HG02642 (cell line): ENCODE measurements around the gene IER5.

Source experiments
- ATAC-seq: cut with Tn5 transposase; IDR thresholded peaks from one replicate; pipeline ENCODE4 v1.9.1; 2021; ENCODE audit warnings: mild to moderate bottlenecking; ENCODE audit not compliant: unreplicated experiment, poor library complexity

The IER5 gene

GRCh38 chr1:181094416-181095212, 6.1 kb downstream of the IER5 start:
- no peak for ATAC-seq

- no peak for ATAC-seq
Observed at GRCh38 chr1:181095260-181095659, 6.8 kb downstream of the IER5 start.

- no peak for ATAC-seq
Observed at GRCh38 chr1:181095763-181096184, 7.3 kb downstream of the IER5 start.

- no peak for ATAC-seq
Observed at GRCh38 chr1:181097242-181097641, 8.7 kb downstream of the IER5 start.

- peak; percentile 73 for ATAC-seq
Observed at GRCh38 chr1:181099152-181100014, 10.9 kb downstream of the IER5 start.

GRCh38 chr1:181100015-181100905, 11.8 kb downstream of the IER5 start:
- peak; percentile 1 for ATAC-seq

GRCh38 chr1:181100934-181101333, 12.4 kb downstream of the IER5 start:
- ATAC-seq = no peak

GRCh38 chr1:181101581-181102226, 13.2 kb downstream of the IER5 start:
- no peak for ATAC-seq

- ATAC-seq = no peak
Observed at GRCh38 chr1:181102841-181103240, 14.3 kb downstream of the IER5 start.

GRCh38 chr1:181103399-181103798, 14.9 kb downstream of the IER5 start:
- ATAC-seq = no peak

GRCh38 chr1:181104042-181104789, 15.7 kb downstream of the IER5 start:
- no peak for ATAC-seq

- ATAC-seq = peak; percentile 20
Observed at GRCh38 chr1:181104790-181105133, 16.3 kb downstream of the IER5 start.

GRCh38 chr1:181105134-181106021, 16.9 kb downstream of the IER5 start:
- ATAC-seq = peak; percentile 85

- ATAC-seq = no peak
Observed at GRCh38 chr1:181106022-181106312, 17.5 kb downstream of the IER5 start.

GRCh38 chr1:181106479-181106878, 18.0 kb downstream of the IER5 start:
- no peak for ATAC-seq

- ATAC-seq = no peak
Observed at GRCh38 chr1:181107711-181108110, 19.2 kb downstream of the IER5 start.

- ATAC-seq = no peak
Observed at GRCh38 chr1:181108304-181108867, 19.9 kb downstream of the IER5 start.

GRCh38 chr1:181110013-181110412, 21.5 kb downstream of the IER5 start:
- ATAC-seq = no peak
